GM12878 (cell line): ENCODE results near the gene SIRT2. TPM values are rescaled to one million over a fixed set of nuclear protein-coding genes. Genes with fewer than 3 reads are reported as not detected.

ENCODE experiments used
- ATAC-seq: fragments of 200-7000 bp; cut with Tn5 transposase; 3 replicates; pipeline ENCODE4 v1.9.1; 2020; ENCODE audit warnings: mild to moderate bottlenecking, moderate library complexity
- BruUV-seq: library from RNA; stranded (reverse); fragments of 400-500 nt; replicated peaks from 2 replicates; lab custom pipeline; 2021; lab: Mats Ljungman, UMichigan
- CTCF ChIA-PET: fragments of 300-600 bp; sonication (Branson Sonifier 250); formaldehyde crosslinking; extraction: SDS; loops from one replicate; lab custom pipeline; 2021; ENCODE audit warnings: inconsistent platforms; lab: Yijun Ruan, JAX
- POLR2A ChIA-PET: fragments of 350-600 bp; formaldehyde crosslinking; extraction: SDS; loops from one replicate; lab custom pipeline; 2021; ENCODE audit warnings: inconsistent platforms; lab: Charles Lee
- RAD21 ChIA-PET: fragments of 300-600 bp; sonication (Branson Sonifier 250); formaldehyde crosslinking; loops from one replicate; lab custom pipeline; 2023; ENCODE audit warnings: antibody characterized with exemption; ENCODE audit not compliant: unreplicated experiment; lab: Charles Lee
- SMC1A ChIA-PET: fragments of 300-600 bp; sonication (Branson Sonifier 250); formaldehyde crosslinking; loops from one replicate; lab custom pipeline; 2023; ENCODE audit not compliant: unreplicated experiment, uncharacterized antibody; lab: Charles Lee
- DNase-seq: peaks from one replicate; pipeline ENCODE4 v3.0.0-alpha.2; 2011; ENCODE audit warnings: low read depth, low spot score
- FAIRE-seq: peaks from 3 replicates; lab custom pipeline; 2011; peaks lifted over from hg19 to GRCh38; lab: Jason Lieb, UNC
- H2AFZ ChIP-seq: 2 replicates; pipeline ENCODE4 v1.6.0; 2011; ENCODE audit warnings: low read depth, low read length, control low read depth; ENCODE audit not compliant: control insufficient read depth
- H3K27ac ChIP-seq: 2 replicates; pipeline ENCODE4 v1.5.1; 2011; ENCODE audit warnings: control low read depth; ENCODE audit not compliant: control insufficient read depth, insufficient read depth
- H3K27me3 ChIP-seq, 2 experiments: replicated peaks in 1 of 2; 2 replicates each; pipeline versions ENCODE4 v1.6.0 to v1.6.1; 2011; ENCODE audit warnings: low read length in 1 of 2; ENCODE audit not compliant: control insufficient read depth in 2 of 2, insufficient read depth in 2 of 2
- H3K36me3 ChIP-seq, 2 experiments: 2 replicates each; pipeline ENCODE4 v1.5.1; 2011; ENCODE audit warnings: low read length in 1 of 2; ENCODE audit not compliant: control insufficient read depth in 2 of 2, insufficient read depth in 2 of 2
- H3K4me1 ChIP-seq: 2 replicates; pipeline ENCODE4 v1.6.1; 2011; ENCODE audit warnings: mild to moderate bottlenecking, low read length, moderate library complexity, mixed read lengths; ENCODE audit not compliant: control insufficient read depth, insufficient read depth
- H3K4me2 ChIP-seq: 2 replicates; pipeline ENCODE4 v1.6.0; 2011; ENCODE audit warnings: control low read depth; ENCODE audit not compliant: control insufficient read depth, insufficient read depth
- H3K4me3 ChIP-seq: fragments of 200-600 bp; sonication (generic); 2 replicates; pipeline ENCODE4 v1.5.1; 2016
- H3K79me2 ChIP-seq: 2 replicates; pipeline ENCODE4 v1.6.0; 2011; ENCODE audit warnings: low read length; ENCODE audit not compliant: control insufficient read depth, insufficient read depth
- H3K9ac ChIP-seq: 2 replicates; pipeline ENCODE4 v1.8.0; 2011; ENCODE audit warnings: low read length, control low read depth, mixed read lengths; ENCODE audit not compliant: control insufficient read depth, insufficient read depth
- H3K9me3 ChIP-seq: replicated peaks from 3 replicates; pipeline ENCODE4 v1.5.1; 2011; ENCODE audit warnings: mild to moderate bottlenecking, low read length; ENCODE audit not compliant: control insufficient read depth, insufficient read depth
- H4K20me1 ChIP-seq: 2 replicates; pipeline ENCODE4 v1.6.0; 2011; ENCODE audit not compliant: control insufficient read depth, insufficient read depth
- ATF2 ChIP-seq: IDR thresholded peaks from 2 replicates; pipeline ENCODE4 v1.6.1; 2012; ENCODE audit warnings: low read length, inconsistent platforms
- ATF3 ChIP-seq: IDR thresholded peaks from 2 replicates; pipeline ENCODE4 v1.6.1; 2011; ENCODE audit warnings: low read depth, mild to moderate bottlenecking, low read length, moderate library complexity, borderline replicate concordance; ENCODE audit errors: extremely low read depth
- BCLAF1 ChIP-seq: fragments of 450-650 bp; IDR thresholded peaks from 2 replicates; pipeline ENCODE4 v1.6.1; 2017; ENCODE audit warnings: antibody characterized with exemption, mild to moderate bottlenecking, moderate library complexity
- ESRRA ChIP-seq: IDR thresholded peaks from 2 replicates; pipeline ENCODE4 v1.6.1; 2012; ENCODE audit warnings: mild to moderate bottlenecking, low read length, improper control_type of control experiment
- FOS ChIP-seq: IDR thresholded peaks from 3 replicates; pipeline ENCODE4 v1.6.1; 2011; ENCODE audit warnings: borderline replicate concordance; ENCODE audit not compliant: insufficient read length; ENCODE audit errors: extremely low read depth
- HDAC2 ChIP-seq: fragments of 200-600 bp; sonication (generic); IDR thresholded peaks from 2 replicates; pipeline ENCODE4 v1.6.1; 2017
- MLLT1 ChIP-seq: fragments of 450-650 bp; IDR thresholded peaks from 2 replicates; pipeline ENCODE4 v1.6.1; 2016; ENCODE audit warnings: mild to moderate bottlenecking
- MYB ChIP-seq: fragments of 150-350 bp; IDR thresholded peaks from 2 replicates; pipeline ENCODE4 v1.6.1; 2014; ENCODE audit warnings: mild to moderate bottlenecking, low read depth, low read length, borderline replicate concordance
- PKNOX1 ChIP-seq: fragments of 450-650 bp; IDR thresholded peaks from 2 replicates; pipeline ENCODE4 v1.6.1; 2016; ENCODE audit warnings: mild to moderate bottlenecking
- SP1 ChIP-seq: IDR thresholded peaks from one replicate; pipeline ENCODE4 v1.6.1; 2011; ENCODE audit warnings: low read depth, low read length
- STAT1 ChIP-seq: fragments of 450-650 bp; conservative IDR thresholded peaks from 2 replicates; pipeline ENCODE4 v1.6.1; 2014; ENCODE audit warnings: antibody characterized with exemption, mild to moderate bottlenecking
- WGBS: methylation state at CpG from one replicate; pipeline ENCODE4 v1.1.6; 2016; ENCODE audit warnings: low lambda C conversion rate; ENCODE audit not compliant: insufficient replicate concordance, insufficient coverage; ENCODE audit errors: missing lambda C conversion rate; 5-methylcytosine and 5-hydroxymethylcytosine counted together
- in situ Hi-C: fragments of 300-500 bp; cut with MboI; formaldehyde crosslinking; loops from 9 replicates; pipeline ENCODE4 v1.14.3; 2018; ENCODE audit warnings: mixed read lengths
- intact Hi-C: fragments of 100-400 bp; cut with micrococcal nuclease; formaldehyde crosslinking; loops from one replicate; pipeline ENCODE4 v1.14.2; 2022; ENCODE audit not compliant: unreplicated experiment
- polyA plus RNA-seq, 11 experiments: library from polyadenylated mRNA; depleted of rRNA in 4 of 11; unstranded in 6 of 11; stranded (reverse) in 5 of 11; fragments of >200 nt; fragmentation: Nextera tagmentation in 4 of 11; fragmentation: Illumina TruSeq in 1 of 11; extraction: Ambion mirVana in 4 of 11; extraction: Trizol in 1 of 11; gene quantifications; 1 replicate in 1 of 11; 2 replicates in 10 of 11; pipeline versions ENCODE4 v1.2.1 to v1.2.3, GENCODE V29; 2011 to 2016; ENCODE audit warnings: inconsistent platforms in 2 of 11, missing spikeins in 2 of 11, low read depth in 1 of 11
- total RNA-seq, 4 experiments: library from RNA; depleted of rRNA in 3 of 4; stranded (reverse); fragments of >200 nt in 3 of 4; fragmentation: Illumina TruSeq in 1 of 4; extraction: Trizol in 1 of 4; gene quantifications; 2 replicates each; pipeline versions ENCODE4 v1.2.1 to v1.2.3, GENCODE V29; 2013 to 2021

Gene SIRT2
- total and polyA plus RNA-seq, 10 of the 15 experiments (the other 5 are each of a cell fraction or from before 2014, with no cell fraction given): 1.4 to 38.7 (median 24.1) TPM

- TF ChIP-seq ATF2: no peak
These were observed 32.0 kb upstream of the SIRT2 start (continued) for GRCh38 chr19:38931521-38931793.

GRCh38 chr19:38930776-38931520 is 31.5 kb upstream of the SIRT2 start, which contains the start of gene MRPS12:
MRPS12 (plus strand) TSS chr19:38930944; CDS start chr19:38931295, 351 bp downstream.
- peak within 1 kb of the TSS; percentile 91 for H3K9ac ChIP-seq
- H3K4me3 ChIP-seq: peak within 1 kb of the TSS; percentile 98
- CTCF ChIA-PET: interaction anchor here (0.6 to 4.2 kb wide), 65 partner anchors 8 to 1222 kb away, joined by 3 to 50 read pairs (median 5); partner anchors contain the start of genes ACTN4, CCER2, ECH1 and EIF3K
- peak; percentile 97 for ATAC-seq
- POLR2A ChIA-PET: interaction anchor here (0.6 to 2.5 kb wide), 10 partner anchors 31 to 474 kb away, joined by 3 to 9 read pairs (median 5); partner anchors contain the start of genes ECH1, MAP4K1, NFKBIB and SIRT2
- WGBS: under 1% methylated on average over 40 of the region's 40 CpGs
- peak within 1 kb of the TSS; percentile 81 for H3K4me2 ChIP-seq
- peaks cover 6% of the 10 kb centered on the region for H3K4me1 ChIP-seq
- FAIRE-seq: peak; percentile 99
- no peaks in the 10 kb centered on the region for H4K20me1 ChIP-seq
- in situ Hi-C loops (loop anchor here (5.0 kb wide), 1 partner anchor 199 kb away; no protein-coding TSS in a partner anchor), intact Hi-C loops (loop anchor here (1.0 to 5.0 kb wide), 5 partner anchors 64 to 529 kb away; partner anchors contain the start of gene FAM98C)
- H3K36me3 ChIP-seq: peaks cover 0 to 7% of the 10 kb centered on the region in 2 experiments; a peak in 3 of 4 replicates
- peak within 1 kb of the TSS; percentile 99 for H2AFZ ChIP-seq
- peaks cover 31% of the 10 kb centered on the region for H3K79me2 ChIP-seq
- peak; percentile 99 for DNase-seq
- RAD21 ChIA-PET: interaction anchor here (0.6 to 3.3 kb wide), 22 partner anchors 30 to 557 kb away, joined by 3 to 45 read pairs (median 5); partner anchors contain the start of genes ACTN4, ECH1, EIF3K and FAM98C
- H3K27ac ChIP-seq: peak within 1 kb of the TSS; percentile 97
- H3K27me3 ChIP-seq: no peaks in the 10 kb centered on the region
- SMC1A ChIA-PET: interaction anchor here (0.6 to 2.8 kb wide), 21 partner anchors 10 to 528 kb away, joined by 3 to 18 read pairs (median 4); partner anchors contain the start of genes ACTN4, FAM98C, MAP4K1 and NFKBIB
- peaks cover 4% of the 10 kb centered on the region; the same call in 1 of the 3 replicates for H3K9me3 ChIP-seq
- TSS peak; percentile 86 for BruUV-seq
- TF ChIP-seq STAT1: no peak
- no peak for TF ChIP-seq ATF3
- peak; percentile 96 for TF ChIP-seq PKNOX1
- TF ChIP-seq MLLT1: no peak
- no peak for TF ChIP-seq HDAC2
- TF ChIP-seq ESRRA: no peak
- TF ChIP-seq BCLAF1: no peak
- TF ChIP-seq MYB: no peak
- TF ChIP-seq FOS: peak; percentile 57
- TF ChIP-seq SP1: peak; percentile 95
